ENCODE measurements around the gene MMS19. TPM values are rescaled to one million over a fixed set of nuclear protein-coding genes. Genes with fewer than 3 reads are reported as not detected.
"Not testable (repeated sequence)": the region's sequence is repeated elsewhere in the genome, so short reads cannot be mapped to it uniquely, and the experiment has no call there.

MMS19 gene
- total RNA-seq, 4 donors from 2014 or later = 103 to 142 (median 115) TPM

GRCh38 chr10:97425964-97426775, 72.1 kb downstream of the MMS19 start, which contains the start of gene PGAM1:
Gene PGAM1 (plus strand): TSS chr10:97426191. CDS start chr10:97426308, 117 bp downstream.
- 0% methylated on average over 14 to 40 of the region's 90 CpGs for WGBS, 2 donors
- intact Hi-C loops (cut with DNase I; ENCODE audit: low total_unique reads) = no loop called here
- no peak for TF ChIP-seq POLR2A (IDR thresholded peaks at IDR 0.05)
- no peak for TF ChIP-seq CTCF (IDR thresholded peaks at IDR 0.05)
- peak; percentile 94 to 99 for DNase-seq (ENCODE audit: low spot score in 2 of 2)
- peak within 1 kb of the TSS; percentile 71 for H3K4me3 ChIP-seq (ENCODE audit: low read depth, poor library complexity, severe bottlenecking)

GRCh38 chr10:97423757-97424098, 74.5 kb downstream of the MMS19 start:
- 78 to 79% methylated on average over 8 of the region's 8 CpGs for WGBS, 2 donors
- not testable (repeated sequence) for DNase-seq (ENCODE audit: low spot score in 2 of 2)

GRCh38 chr10:97416565-97416964, 81.7 kb downstream of the MMS19 start:
- H3K4me3 ChIP-seq (ENCODE audit: low read depth, poor library complexity, severe bottlenecking) = no peak overlapping the region
- DNase-seq (ENCODE audit: low spot score in 2 of 2) = no peak
- WGBS, 2 donors = 76 to 80% methylated on average over 6 of the region's 6 CpGs
- TF ChIP-seq CTCF (IDR thresholded peaks at IDR 0.05) (no peak), POLR2A (IDR thresholded peaks at IDR 0.05) (no peak)
- intact Hi-C loops (cut with DNase I; ENCODE audit: low total_unique reads) = no loop called here

More at GRCh38 chr10:97423757-97424098, 74.5 kb downstream of the MMS19 start:
- H3K4me3 ChIP-seq (ENCODE audit: low read depth, poor library complexity, severe bottlenecking); intact Hi-C loops (cut with DNase I; ENCODE audit: low total_unique reads): not testable (repeated sequence)

GRCh38 chr10:97412891-97413304, 85.3 kb downstream of the MMS19 start:
- intact Hi-C loops (cut with DNase I; ENCODE audit: low total_unique reads) = no loop called here
- TF ChIP-seq POLR2A (IDR thresholded peaks at IDR 0.05) (no peak), CTCF (IDR thresholded peaks at IDR 0.05) (no peak)
- DNase-seq (ENCODE audit: low spot score in 2 of 2) = no peak
- H3K4me3 ChIP-seq (ENCODE audit: low read depth, poor library complexity, severe bottlenecking) = no peak overlapping the region
- WGBS, 2 donors = 52 to 67% methylated on average over 10 of the region's 10 CpGs

- no peak overlapping the region for H3K4me3 ChIP-seq (ENCODE audit: low read depth, poor library complexity, severe bottlenecking)
- intact Hi-C loops (cut with DNase I; ENCODE audit: low total_unique reads) = no loop called here
- no peak for TF ChIP-seq POLR2A (IDR thresholded peaks at IDR 0.05)
- TF ChIP-seq CTCF (IDR thresholded peaks at IDR 0.05) = no peak
- DNase-seq (ENCODE audit: low spot score in 2 of 2) = no peak
- 82 to 83% methylated on average over 4 of the region's 4 CpGs for WGBS, 2 donors
Measured at GRCh38 chr10:97411406-97411805, 86.8 kb downstream of the MMS19 start.

GRCh38 chr10:97408496-97408992, 89.7 kb downstream of the MMS19 start:
- DNase-seq (ENCODE audit: low spot score in 2 of 2) = no peak
- H3K4me3 ChIP-seq (ENCODE audit: low read depth, poor library complexity, severe bottlenecking) = no peak overlapping the region
- intact Hi-C loops (cut with DNase I; ENCODE audit: low total_unique reads) = no loop called here
- WGBS, 2 donors = 49 to 51% methylated on average over 10 of the region's 10 CpGs
- TF ChIP-seq POLR2A (IDR thresholded peaks at IDR 0.05) (no peak), CTCF (IDR thresholded peaks at IDR 0.05) (no peak)

Other genes with a start within 250 kb of the MMS19 start
- gene ARHGAP19, start 205.8 kb downstream of the MMS19 start, total RNA-seq = 1 to 10 TPM; 7.7 to 8.5 (median 8.2) TPM
- gene FRAT1, start 179.2 kb downstream of the MMS19 start, total RNA-seq = 10 to 100 TPM in 2 of 4 donors, 1 to 10 TPM in 2; 4.6 to 16.9 (median 9.4) TPM
- gene FRAT2, start 163.7 kb downstream of the MMS19 start, total RNA-seq = 10 to 100 TPM; 40.9 to 62.0 (median 57.7) TPM
- gene RRP12, start 97.1 kb downstream of the MMS19 start, total RNA-seq = 10 to 100 TPM; 14.6 to 30.9 (median 22.6) TPM
- gene PGAM1, start 72.2 kb downstream of the MMS19 start, total RNA-seq = 100 to 1,000 TPM; 151 to 289 (median 240) TPM
- 10 to 100 TPM; 13.9 to 33.0 (median 26.2) TPM for gene EXOSC1, start 52.4 kb downstream of the MMS19 start, total RNA-seq
- gene ZDHHC16, start 52.2 kb downstream of the MMS19 start, total RNA-seq = 10 to 100 TPM; 12.1 to 21.8 (median 16.1) TPM
- gene UBTD1, start 502 bp upstream of the MMS19 start, total RNA-seq = 10 to 100 TPM; 42.7 to 60.6 (median 59.6) TPM
- gene ANKRD2, start 74.4 kb upstream of the MMS19 start, total RNA-seq = 1 to 10 TPM; 3.6 to 5.5 (median 4.8) TPM
- 1 to 10 TPM; 1.3 to 3.6 (median 2.1) TPM for gene HOGA1, start 86.0 kb upstream of the MMS19 start, total RNA-seq
- gene C10orf62, start 91.3 kb upstream of the MMS19 start, total RNA-seq = under 1 TPM in 1 of 4 donors, not detected in 3; 0.32 TPM
- 1 to 10 TPM; 1.6 to 7.5 (median 2.2) TPM for gene MORN4, start 135.1 kb upstream of the MMS19 start, total RNA-seq
- 10 to 100 TPM; 30.1 to 38.5 (median 33.3) TPM for gene PI4K2A, start 142.2 kb upstream of the MMS19 start, total RNA-seq
- gene AVPI1, start 188.8 kb upstream of the MMS19 start, total RNA-seq = 100 to 1,000 TPM; 133 to 169 (median 145) TPM
- 10 to 100 TPM; 22.5 to 50.2 (median 30.3) TPM for gene MARVELD1, start 215.3 kb upstream of the MMS19 start, total RNA-seq
- 10 to 100 TPM; 18.7 to 35.0 (median 21.4) TPM for gene ZFYVE27, start 238.7 kb upstream of the MMS19 start, total RNA-seq